NT2/D1 (cell line): Measurements from ENCODE around the gene ABCD3.
"Not testable (repeated sequence)": the region's sequence is repeated elsewhere in the genome, so short reads cannot be mapped to it uniquely, and the experiment has no call there.

Source experiments
- DNase-seq: peaks from one replicate; pipeline ENCODE4 v3.0.0-alpha.2; 2011; ENCODE audit warnings: low read depth, low spot score
- H3K27me3 ChIP-seq: 2 replicates; pipeline ENCODE4 v1.6.0; 2011; ENCODE audit warnings: mild to moderate bottlenecking; ENCODE audit not compliant: insufficient read length, insufficient read depth
- H3K36me3 ChIP-seq: 2 replicates; pipeline ENCODE4 v1.6.1; 2011; ENCODE audit warnings: mild to moderate bottlenecking, low read length, mixed read lengths; ENCODE audit not compliant: insufficient read depth, insufficient read length
- H3K4me1 ChIP-seq: 2 replicates; pipeline ENCODE4 v1.5.1; 2011; ENCODE audit not compliant: insufficient read depth, insufficient read length
- H3K4me3 ChIP-seq: 2 replicates; pipeline ENCODE4 v1.5.1; 2011; ENCODE audit warnings: low read depth; ENCODE audit not compliant: insufficient read length
- H3K9ac ChIP-seq: 2 replicates; pipeline ENCODE4 v1.6.0; 2011; ENCODE audit warnings: low read depth; ENCODE audit not compliant: insufficient read length
- H3K9me3 ChIP-seq: 2 replicates; pipeline ENCODE4 v1.5.1; 2011; ENCODE audit warnings: mild to moderate bottlenecking, low read length; ENCODE audit not compliant: insufficient read depth
- SUZ12 ChIP-seq: IDR thresholded peaks from 2 replicates; pipeline ENCODE4 v1.6.1; 2011; ENCODE audit not compliant: insufficient read length, insufficient read depth; ENCODE audit errors: extremely low read depth
- YY1 ChIP-seq: IDR thresholded peaks from 2 replicates; pipeline ENCODE4 v1.6.1; 2011; ENCODE audit not compliant: insufficient read length, insufficient read depth
- ZNF274 ChIP-seq: IDR thresholded peaks from 2 replicates; pipeline ENCODE4 v1.6.1; 2011; ENCODE audit warnings: mild to moderate bottlenecking, low read depth, low read length

Gene ABCD3

GRCh38 chr1:94416901-94417727, 1.1 kb upstream of the ABCD3 start:
- Histone ChIP-seq H3K27me3 (peaks cover 6% of the 10 kb centered on the region), H3K9me3 (no peaks in the 10 kb centered on the region), H3K4me1 (no peaks in the 10 kb centered on the region), H3K4me3 (peak overlapping the region; percentile 94), H3K36me3 (no peaks in the 10 kb centered on the region), H3K9ac (peak overlapping the region; percentile 87)
- DNase-seq, result no peak
- TF ChIP-seq YY1, result no peak
- TF ChIP-seq ZNF274, result no peak
- no peak for TF ChIP-seq SUZ12

- no peaks in the 10 kb centered on the region for H3K36me3 ChIP-seq
- peak overlapping the region; percentile 94 for H3K4me3 ChIP-seq
- DNase-seq, result no peak
- H3K4me1 ChIP-seq, result no peaks in the 10 kb centered on the region
- peak overlapping the region; percentile 87 for H3K9ac ChIP-seq
- H3K27me3 ChIP-seq, result peaks cover 6% of the 10 kb centered on the region
- no peak for TF ChIP-seq YY1
- TF ChIP-seq SUZ12, result no peak
- no peak for TF ChIP-seq ZNF274
- no peaks in the 10 kb centered on the region for H3K9me3 ChIP-seq
Observed at GRCh38 chr1:94417728-94417977, 536 bp upstream of the ABCD3 start.

GRCh38 chr1:94418664-94419655, 771 bp downstream of the ABCD3 start:
- H3K4me3 ChIP-seq, result peak overlapping the region; percentile 94
- H3K36me3 ChIP-seq, result no peaks in the 10 kb centered on the region
- no peak for TF ChIP-seq SUZ12
- no peak for TF ChIP-seq YY1
- TF ChIP-seq ZNF274, result no peak
- H3K4me1 ChIP-seq, result no peaks in the 10 kb centered on the region
- H3K9ac ChIP-seq, result peak overlapping the region; percentile 95
- no peaks in the 10 kb centered on the region for H3K9me3 ChIP-seq
- DNase-seq, result no peak
- peaks cover 6% of the 10 kb centered on the region for H3K27me3 ChIP-seq

DNA sequence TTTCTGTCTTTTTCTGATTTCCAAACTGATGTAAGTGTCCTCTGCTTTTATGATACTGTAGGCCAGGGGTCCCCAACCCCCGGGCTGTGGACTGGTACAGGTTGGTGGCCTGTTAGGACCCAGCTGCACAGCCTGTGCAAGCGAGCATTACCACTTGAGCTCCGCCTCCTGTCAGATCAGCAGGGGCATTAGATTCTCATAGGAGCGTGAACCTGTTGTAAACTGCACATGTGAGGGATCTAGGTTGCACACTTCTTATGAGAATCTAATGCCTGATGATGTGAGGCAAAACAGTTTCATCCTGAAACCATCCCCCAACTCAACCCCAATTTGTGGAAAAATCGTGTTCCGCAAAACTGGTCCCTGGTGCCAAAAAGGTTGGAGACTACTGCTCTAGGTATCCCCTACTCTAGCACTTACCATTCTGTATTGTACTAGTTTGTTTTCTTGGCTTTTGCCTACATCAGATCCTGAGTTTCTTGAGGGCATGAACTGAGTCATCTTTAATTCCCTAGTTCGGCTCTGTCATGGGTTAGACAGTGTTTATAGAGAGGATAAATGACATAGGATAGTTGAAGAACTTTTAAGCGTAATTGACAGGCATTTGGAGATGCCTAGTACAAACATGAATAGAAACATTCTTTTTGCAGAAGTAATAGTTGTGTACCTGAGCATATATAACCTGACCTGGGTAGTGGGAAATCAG, 4.1 kb downstream of the ABCD3 start:
- peaks cover 6% of the 10 kb centered on the region for H3K27me3 ChIP-seq
- peaks cover 4% of the 10 kb centered on the region; the same call in 1 of the 2 replicates for H3K9me3 ChIP-seq
- no peak overlapping the region for H3K4me3 ChIP-seq
- DNase-seq, result no peak
- TF ChIP-seq YY1, result no peak
- no peak for TF ChIP-seq ZNF274
- TF ChIP-seq SUZ12, result no peak
- H3K36me3 ChIP-seq, result no peaks in the 10 kb centered on the region
- H3K4me1 ChIP-seq, result no peaks in the 10 kb centered on the region
- no peak overlapping the region for H3K9ac ChIP-seq

DNA sequence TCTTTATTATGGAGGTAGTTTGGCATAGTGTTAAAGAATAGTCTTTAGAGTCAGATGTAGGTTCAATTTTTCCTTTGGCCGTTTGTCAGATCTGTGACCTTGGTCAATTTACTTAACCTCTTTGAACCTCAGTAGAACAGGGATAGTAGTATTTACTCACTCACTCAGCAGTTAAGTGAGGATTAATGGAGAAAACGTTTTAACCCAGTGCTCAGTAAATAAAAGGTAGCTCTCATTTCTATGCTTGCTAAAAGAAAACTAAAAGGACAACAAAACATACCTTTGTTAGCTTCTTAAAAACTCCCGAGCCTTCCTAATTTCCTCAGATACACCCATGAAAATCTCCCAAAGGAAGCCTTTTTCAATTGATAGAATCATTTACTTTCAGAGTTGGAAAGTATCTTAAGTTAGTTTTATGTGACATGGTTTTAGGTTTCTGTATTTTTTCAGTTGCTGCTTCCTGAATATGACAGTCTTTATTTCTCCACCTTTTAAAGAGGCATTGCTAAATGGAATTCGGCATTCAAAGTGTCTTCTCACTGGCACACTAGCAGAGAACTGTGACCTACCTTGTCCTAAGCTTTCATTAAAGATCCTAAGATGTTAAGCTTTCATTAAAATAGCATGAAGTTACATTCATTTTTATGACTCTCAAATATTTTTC, 7.8 kb downstream of the ABCD3 start:
- H3K4me3 ChIP-seq, result no peak overlapping the region
- peaks cover 41% of the 10 kb centered on the region for H3K9me3 ChIP-seq
- H3K4me1 ChIP-seq, result no peaks in the 10 kb centered on the region
- TF ChIP-seq ZNF274 (no peak), SUZ12 (no peak), YY1 (no peak)
- no peak overlapping the region for H3K9ac ChIP-seq
- no peak for DNase-seq
- no peaks in the 10 kb centered on the region for H3K27me3 ChIP-seq
- H3K36me3 ChIP-seq, result no peaks in the 10 kb centered on the region

DNA sequence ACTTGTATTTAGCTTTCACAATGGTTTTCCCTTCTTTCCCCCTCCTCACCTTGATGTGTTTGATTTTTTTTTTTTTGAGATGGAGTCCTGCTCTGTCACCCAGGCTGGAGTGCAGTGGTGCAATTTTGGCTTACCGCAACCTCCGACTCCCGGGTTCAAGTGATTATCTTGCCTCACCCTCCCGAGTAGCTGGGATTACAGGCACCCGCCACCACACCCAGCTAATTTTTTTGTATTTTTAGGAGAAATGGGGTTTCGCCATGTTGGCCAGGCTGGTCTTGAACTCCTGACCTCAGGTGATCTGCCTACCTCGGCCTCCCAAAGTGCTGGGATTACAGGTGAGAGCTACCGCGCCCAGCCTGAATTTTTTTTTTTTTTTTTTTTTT, 8.3 kb downstream of the ABCD3 start:
- not testable (repeated sequence) for H3K9ac ChIP-seq, H3K4me1 ChIP-seq, H3K36me3 ChIP-seq, DNase-seq, H3K27me3 ChIP-seq, H3K4me3 ChIP-seq
- H3K9me3 ChIP-seq, result peaks cover 43% of the 10 kb centered on the region

GRCh38 chr1:94428441-94428840, 10.3 kb downstream of the ABCD3 start:
- Histone ChIP-seq H3K4me3 (no peak overlapping the region), H3K9ac (no peak overlapping the region), H3K4me1 (no peaks in the 10 kb centered on the region), H3K27me3 (no peaks in the 10 kb centered on the region), H3K9me3 (peaks cover 43% of the 10 kb centered on the region), H3K36me3 (no peaks in the 10 kb centered on the region)
- TF ChIP-seq YY1 (no peak), ZNF274 (no peak), SUZ12 (no peak)
- DNase-seq, result no peak

DNA sequence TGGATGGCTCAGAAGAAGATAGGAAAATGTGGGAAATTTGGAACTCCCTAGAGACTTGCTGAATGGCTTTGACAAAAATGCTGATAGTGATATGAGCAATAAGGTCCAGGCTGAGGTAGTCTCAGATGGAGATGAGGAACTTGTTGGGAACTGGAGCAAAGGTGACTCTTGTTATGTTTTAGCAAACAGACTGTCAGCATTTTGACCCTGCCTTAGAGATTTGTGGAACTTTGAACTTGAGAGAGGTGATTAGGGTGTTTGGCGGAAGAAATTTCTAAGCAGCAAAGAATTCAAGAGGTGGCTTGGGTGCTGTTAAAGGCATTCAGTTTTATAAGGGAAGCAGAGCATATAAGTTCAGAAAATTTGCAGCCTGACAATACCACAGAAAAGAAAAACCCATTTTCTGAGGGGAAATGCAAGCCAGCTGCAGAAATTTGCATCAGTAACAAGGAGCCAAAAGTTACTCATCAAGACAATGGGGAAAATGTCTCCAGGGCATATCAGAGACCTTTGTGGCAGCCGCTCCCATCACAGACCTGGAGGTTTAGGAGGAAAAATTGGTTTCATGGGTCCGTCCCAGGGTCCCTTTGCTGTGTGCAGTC, 10.8 kb downstream of the ABCD3 start:
- DNase-seq, result not testable (repeated sequence)

GRCh38 chr1:94430066-94430465, 11.9 kb downstream of the ABCD3 start:
- not testable (repeated sequence) for H3K9ac ChIP-seq, DNase-seq, H3K4me3 ChIP-seq, H3K4me1 ChIP-seq, H3K27me3 ChIP-seq, H3K36me3 ChIP-seq
- H3K9me3 ChIP-seq, result peaks cover 43% of the 10 kb centered on the region

More for the DNA sequence above, 10.8 kb downstream of the ABCD3 start:
- H3K9ac ChIP-seq, H3K4me3 ChIP-seq, H3K27me3 ChIP-seq, H3K4me1 ChIP-seq, H3K36me3 ChIP-seq: not testable (repeated sequence)
- H3K9me3 ChIP-seq, result peaks cover 43% of the 10 kb centered on the region
